SH-SY5Y (cell line): Measurements from ENCODE around the gene ATP1B2.

Source experiments
- GATA2 ChIP-seq: IDR thresholded peaks from 2 replicates; pipeline ENCODE4 v1.6.1; 2011; ENCODE audit warnings: mild to moderate bottlenecking, low read depth, low read length
- GATA3 ChIP-seq: IDR thresholded peaks from 2 replicates; pipeline ENCODE4 v1.6.1; 2011; ENCODE audit warnings: low read depth, mild to moderate bottlenecking, low read length, moderate library complexity

DNA sequence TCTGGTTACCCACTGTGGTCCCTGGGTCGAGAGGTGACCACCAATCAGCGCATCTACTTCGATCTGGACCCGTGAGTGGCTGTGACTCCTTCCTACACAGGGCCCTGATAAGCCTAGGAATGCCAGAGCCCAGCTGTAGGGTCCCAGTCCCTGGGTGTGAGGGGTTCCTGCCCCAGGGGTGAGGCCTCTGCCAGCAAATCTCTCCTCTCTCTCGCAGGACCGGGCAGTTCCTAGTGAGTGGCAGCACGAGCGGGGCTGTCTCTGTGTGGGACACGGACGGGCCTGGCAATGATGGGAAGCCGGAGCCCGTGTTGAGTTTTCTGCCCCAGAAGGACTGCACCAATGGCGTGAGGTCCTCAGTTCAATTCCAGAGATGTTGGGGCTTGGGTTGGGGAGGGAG lies 52.0 kb downstream of the ATP1B2 start:
- TF ChIP-seq GATA2, result no peak
- no peak for TF ChIP-seq GATA3
